Measurements from ENCODE around the gene PLAAT2. TPM values are rescaled to one million over a fixed set of nuclear protein-coding genes. Genes with fewer than 3 reads are reported as not detected.
"Not testable (repeated sequence)": the region's sequence is repeated elsewhere in the genome, so short reads cannot be mapped to it uniquely, and the experiment has no call there.

PLAAT2 gene
- total RNA-seq, 3 donors from 2014 or later, result 1.1 to 2.6 (median 2.0) TPM

GRCh38 chr11:63609971-63610580, 46.9 kb upstream of the PLAAT2 start:
- Histone ChIP-seq H3K4me1 (peaks cover 14 to 19% of the 10 kb centered on the region in 2 donors), H3K27me3 (no peaks in the 10 kb centered on the region), H3K36me3 (no peaks in the 10 kb centered on the region), H3K4me3 (peak overlapping the region in 2 of 3 donors; percentile 74 to 84), H3K9me3 (no peaks in the 10 kb centered on the region), H3K27ac (peak overlapping the region; percentile 92 to 93)
- DNase-seq (ENCODE audit: low spot score in 2 of 2), result no peak
- intact Hi-C loops (cut with DNase I; ENCODE audit: low total_unique reads), result no loop called here
- TF ChIP-seq CTCF (IDR thresholded peaks at IDR 0.05) (no peak), POLR2A (IDR thresholded peaks at IDR 0.05) (no peak), POLR2AphosphoS5 (IDR thresholded peaks at IDR 0.05) (no peak)

- no peak for TF ChIP-seq CTCF (IDR thresholded peaks at IDR 0.05)
- no peak for TF ChIP-seq POLR2A (IDR thresholded peaks at IDR 0.05)
- TF ChIP-seq POLR2AphosphoS5 (IDR thresholded peaks at IDR 0.05), result no peak
- Histone ChIP-seq H3K4me3 (peak overlapping the region in 2 of 3 donors; percentile 20 to 84), H3K9me3 (no peaks in the 10 kb centered on the region), H3K27ac (peak overlapping the region; percentile 92 to 93), H3K4me1 (peaks cover 14 to 19% of the 10 kb centered on the region in 2 donors), H3K27me3 (no peaks in the 10 kb centered on the region), H3K36me3 (no peaks in the 10 kb centered on the region)
- intact Hi-C loops (cut with DNase I; ENCODE audit: low total_unique reads), result no loop called here
- DNase-seq (ENCODE audit: low spot score in 2 of 2), result peak in 1 of 2 donors; percentile 52
Observed at GRCh38 chr11:63609536-63609935, 46.4 kb upstream of the PLAAT2 start.

- intact Hi-C loops (cut with DNase I; ENCODE audit: low total_unique reads), result no loop called here
- H3K27me3 ChIP-seq, result no peaks in the 10 kb centered on the region
- peak overlapping the region in 2 of 3 donors; percentile 20 to 84 for H3K4me3 ChIP-seq
- peak overlapping the region; percentile 92 to 93 for H3K27ac ChIP-seq
- no peak for DNase-seq (ENCODE audit: low spot score in 2 of 2)
- H3K36me3 ChIP-seq, result no peaks in the 10 kb centered on the region
- H3K4me1 ChIP-seq, result peaks cover 14 to 19% of the 10 kb centered on the region in 2 donors
- TF ChIP-seq POLR2AphosphoS5 (IDR thresholded peaks at IDR 0.05) (no peak), CTCF (IDR thresholded peaks at IDR 0.05) (no peak), POLR2A (IDR thresholded peaks at IDR 0.05) (no peak)
- H3K9me3 ChIP-seq, result no peaks in the 10 kb centered on the region
Observed at GRCh38 chr11:63608353-63609345, 45.5 kb upstream of the PLAAT2 start.

GRCh38 chr11:63603180-63603518, 40.0 kb upstream of the PLAAT2 start:
- Histone ChIP-seq H3K36me3 (no peaks in the 10 kb centered on the region), H3K9me3 (no peaks in the 10 kb centered on the region), H3K4me3 (no peak overlapping the region), H3K4me1 (no peaks in the 10 kb centered on the region), H3K27me3 (no peaks in the 10 kb centered on the region), H3K27ac (peak overlapping the region; percentile 62 to 72)
- no peak for DNase-seq (ENCODE audit: low spot score in 2 of 2)
- TF ChIP-seq POLR2AphosphoS5 (IDR thresholded peaks at IDR 0.05) (no peak), POLR2A (IDR thresholded peaks at IDR 0.05) (no peak), CTCF (IDR thresholded peaks at IDR 0.05) (no peak)
- intact Hi-C loops (cut with DNase I; ENCODE audit: low total_unique reads), result no loop called here

- H3K4me3 ChIP-seq; intact Hi-C loops (cut with DNase I; ENCODE audit: low total_unique reads); H3K27me3 ChIP-seq; DNase-seq (ENCODE audit: low spot score in 2 of 2); H3K4me1 ChIP-seq; H3K36me3 ChIP-seq; H3K9me3 ChIP-seq: not testable (repeated sequence)
- peak overlapping the region; percentile 62 to 72 for H3K27ac ChIP-seq
Observed at GRCh38 chr11:63602290-63603179, 39.4 kb upstream of the PLAAT2 start.

Data from breast epithelium (tissue), 4 donors.